ENCODE measurements around the gene WIPF1. TPM values are rescaled to one million over a fixed set of nuclear protein-coding genes. Genes with fewer than 3 reads are reported as not detected.

The WIPF1 gene
- total and polyA plus RNA-seq, 2 of the 13 experiments (the other 11 are each of a cell fraction or from before 2014, with no cell fraction given), result 0.01 TPM; not detected in 1

GRCh38 chr2:174551697-174552096, 45.9 kb downstream of the WIPF1 start:
- TF ChIP-seq ZNF12 (CRISPR knock-in tag; IDR thresholded peaks at IDR 0.05) (no peak), KIAA2018 (CRISPR knock-in tag; IDR thresholded peaks at IDR 0.05; ENCODE audit: borderline replicate concordance) (no peak), U2AF1 (optimal IDR thresholded peaks at IDR 0.05; ENCODE audit: low read depth, low read length) (no peak), ZNF263 (CRISPR knock-in tag; IDR thresholded peaks at IDR 0.05) (no peak), ATF1 (CRISPR knock-in tag; IDR thresholded peaks at IDR 0.05) (no peak), ZNF512B (CRISPR knock-in tag; IDR thresholded peaks at IDR 0.05; ENCODE audit: borderline replicate concordance) (no peak), PREB (CRISPR knock-in tag; IDR thresholded peaks at IDR 0.05) (no peak), ZNF20 (CRISPR knock-in tag; IDR thresholded peaks at IDR 0.05) (no peak), FUBP1 (CRISPR knock-in tag; IDR thresholded peaks at IDR 0.05; ENCODE audit: borderline replicate concordance) (no peak), ZNF777 (CRISPR knock-in tag; IDR thresholded peaks at IDR 0.05) (no peak)
- ChIA-PET CTCF (ENCODE audit: low intra/inter-chr PET ratio, low total read pairs) (no interaction called here), POLR2A (no interaction called here)
- 14% methylated on average over 4 of the region's 4 CpGs for WGBS (ENCODE audit: low lambda C conversion rate)
- H3K4me1 ChIP-seq (ENCODE audit: insufficient read depth, low read length), result no peaks in the 10 kb centered on the region
- no peak overlapping the region for H3K9ac ChIP-seq (ENCODE audit: insufficient read depth, low read depth, low read length)
- in situ Hi-C loops (cut with HindIII; ENCODE audit: extremely low pct_ligation_motif_present, low pct_unique_long_range_greater_than_20kb) (no loop called here), intact Hi-C loops (cut with micrococcal nuclease; ENCODE audit: unreplicated experiment) (no loop called here)
- ATAC-seq (no peak), DNase-seq (ENCODE audit: low spot score) (no peak), FAIRE-seq (no peak)
- H3K9me3 ChIP-seq (ENCODE audit: low read length), result peaks cover 6% of the 10 kb centered on the region; the same call in 1 of the 2 replicates
- H3K4me3 ChIP-seq (replicated peaks in 1 of 3; ENCODE audit: insufficient read depth in 1 of 3, low read depth in 2 of 3, low read length in 3 of 3), result no peak overlapping the region
- no peak overlapping the region for H3K27ac ChIP-seq (ENCODE audit: extremely low read length, insufficient read depth, low read length)
- peaks cover 2 to 5% of the 10 kb centered on the region in 2 experiments; a peak in 2 of 5 replicates for H3K27me3 ChIP-seq (ENCODE audit: control insufficient read depth in 1 of 2, insufficient read depth in 2 of 2, low read length in 2 of 2)
- H2AFZ ChIP-seq (ENCODE audit: low read length), result no peak overlapping the region
- BruUV-seq (replicated peaks), result no TSS peak
- no peak overlapping the region for H3K4me2 ChIP-seq (ENCODE audit: low read depth, low read length)
- no peaks in the 10 kb centered on the region for H3K79me2 ChIP-seq (ENCODE audit: insufficient read depth, low read length)
- H3K36me3 ChIP-seq (replicated peaks in 1 of 2; ENCODE audit: control insufficient read depth in 1 of 2, insufficient read depth in 2 of 2, low read length in 2 of 2), result no peaks in the 10 kb centered on the region
- no peaks in the 10 kb centered on the region for H4K20me1 ChIP-seq (ENCODE audit: insufficient read depth, low read length)
